ENCODE data around the gene A3GALT2.
A peak's percentile ranks its signal among the peaks of the same experiment; 100 is the strongest.

Gene A3GALT2

GRCh38 chr1:33272930-33273329 lies 48.0 kb downstream of the A3GALT2 start:
- no peak overlapping the region for H3K4me3 ChIP-seq (ENCODE audit: low read depth, low read length)

- no peak overlapping the region for H3K4me3 ChIP-seq (ENCODE audit: low read depth, low read length)
Measured at GRCh38 chr1:33272509-33272908, 48.4 kb downstream of the A3GALT2 start.

- no peak overlapping the region for H3K4me3 ChIP-seq (ENCODE audit: low read depth, low read length)
Measured at GRCh38 chr1:33271666-33272505, 49.0 kb downstream of the A3GALT2 start.

GRCh38 chr1:33270808-33271465 lies 50.0 kb downstream of the A3GALT2 start:
- H3K4me3 ChIP-seq (ENCODE audit: low read depth, low read length) = no peak overlapping the region

- no peak overlapping the region for H3K4me3 ChIP-seq (ENCODE audit: low read depth, low read length)
Measured at GRCh38 chr1:33270379-33270778, 50.5 kb downstream of the A3GALT2 start.

GRCh38 chr1:33269621-33270020 lies 51.3 kb downstream of the A3GALT2 start:
- no peak overlapping the region for H3K4me3 ChIP-seq (ENCODE audit: low read depth, low read length)

GRCh38 chr1:33268927-33269610 lies 51.8 kb downstream of the A3GALT2 start:
- no peak overlapping the region for H3K4me3 ChIP-seq (ENCODE audit: low read depth, low read length)

GRCh38 chr1:33268457-33268856 lies 52.4 kb downstream of the A3GALT2 start:
- H3K4me3 ChIP-seq (ENCODE audit: low read depth, low read length) = no peak overlapping the region

GRCh38 chr1:33267468-33268205 lies 53.3 kb downstream of the A3GALT2 start:
- no peak overlapping the region for H3K4me3 ChIP-seq (ENCODE audit: low read depth, low read length)

GRCh38 chr1:33266766-33267165 lies 54.1 kb downstream of the A3GALT2 start:
- H3K4me3 ChIP-seq (ENCODE audit: low read depth, low read length) = no peak overlapping the region

- H3K4me3 ChIP-seq (ENCODE audit: low read depth, low read length) = no peak overlapping the region
Measured at GRCh38 chr1:33265780-33266605, 54.9 kb downstream of the A3GALT2 start.

- H3K4me3 ChIP-seq (ENCODE audit: low read depth, low read length) = no peak overlapping the region
Measured at GRCh38 chr1:33263890-33264504, 56.9 kb downstream of the A3GALT2 start.

GRCh38 chr1:33261344-33261743 lies 59.6 kb downstream of the A3GALT2 start:
- H3K4me3 ChIP-seq (ENCODE audit: low read depth, low read length) = no peak overlapping the region

GRCh38 chr1:33260439-33260838 lies 60.5 kb downstream of the A3GALT2 start:
- H3K4me3 ChIP-seq (ENCODE audit: low read depth, low read length) = no peak overlapping the region

- no peak overlapping the region for H3K4me3 ChIP-seq (ENCODE audit: low read depth, low read length)
Measured at GRCh38 chr1:33259879-33260278, 61.0 kb downstream of the A3GALT2 start.

GRCh38 chr1:33258788-33259274 lies 62.1 kb downstream of the A3GALT2 start:
- no peak overlapping the region for H3K4me3 ChIP-seq (ENCODE audit: low read depth, low read length)

- peak overlapping the region; percentile 72 for H3K4me3 ChIP-seq (ENCODE audit: low read depth, low read length)
Measured at GRCh38 chr1:33257772-33258712, 62.9 kb downstream of the A3GALT2 start.

GRCh38 chr1:33257207-33257771 lies 63.6 kb downstream of the A3GALT2 start:
- H3K4me3 ChIP-seq (ENCODE audit: low read depth, low read length) = peak overlapping the region; percentile 72

Measured in iPS-11a (cell line).